Measurements from ENCODE around the gene DAPK3.
"Not testable (repeated sequence)": the region's sequence is repeated elsewhere in the genome, so short reads cannot be mapped to it uniquely, and the experiment has no call there.

The DAPK3 gene

DNA sequence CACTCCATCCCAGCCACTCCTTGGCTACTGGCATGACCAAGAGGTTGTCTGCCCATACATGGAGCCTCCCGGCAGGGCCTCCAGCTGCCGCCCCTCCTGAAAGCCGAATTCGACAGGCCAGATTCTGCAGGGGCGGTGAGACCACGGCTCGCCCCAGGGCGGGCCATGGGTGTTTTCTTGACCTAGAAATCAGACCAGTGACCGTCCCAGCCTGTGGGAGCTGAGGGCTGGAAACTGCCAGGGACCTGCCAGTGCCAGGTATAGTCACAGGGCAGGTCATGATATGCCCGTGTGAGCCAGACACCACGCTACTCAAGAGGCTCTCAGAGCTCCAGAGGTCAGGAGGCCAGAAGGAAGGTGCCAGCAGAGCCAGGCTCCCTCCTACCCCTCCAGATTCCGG is 16.8 kb downstream of the DAPK3 start:
- no peak for DNase-seq (ENCODE audit: low spot score)

DNA sequence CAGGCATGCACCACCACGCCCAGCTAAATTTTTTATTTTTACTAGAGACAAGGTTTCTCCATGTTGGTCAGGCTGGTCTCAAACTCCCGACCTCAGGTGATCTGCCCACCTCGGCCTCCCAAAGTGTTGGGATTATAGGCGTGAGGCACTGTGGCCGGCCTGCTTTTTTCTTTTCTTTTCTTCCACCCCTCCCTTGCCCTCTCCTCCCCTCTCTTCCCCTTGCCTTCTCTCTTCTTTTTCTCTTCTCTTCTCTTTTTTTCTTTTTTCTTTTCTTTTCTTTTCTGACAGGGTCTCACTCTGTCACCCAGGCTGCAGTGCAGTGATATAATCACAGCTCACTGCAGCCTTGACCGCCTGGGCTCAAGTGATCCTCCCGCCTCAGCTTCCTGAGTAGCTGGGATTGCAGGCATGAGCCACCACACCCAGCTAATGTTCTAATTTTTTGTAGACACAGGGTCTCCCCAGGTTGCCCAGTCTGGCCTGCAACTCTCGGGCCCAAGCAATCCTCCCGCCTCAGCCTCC is 18.1 kb downstream of the DAPK3 start:
- DNase-seq (ENCODE audit: low spot score), result not testable (repeated sequence)

DNA sequence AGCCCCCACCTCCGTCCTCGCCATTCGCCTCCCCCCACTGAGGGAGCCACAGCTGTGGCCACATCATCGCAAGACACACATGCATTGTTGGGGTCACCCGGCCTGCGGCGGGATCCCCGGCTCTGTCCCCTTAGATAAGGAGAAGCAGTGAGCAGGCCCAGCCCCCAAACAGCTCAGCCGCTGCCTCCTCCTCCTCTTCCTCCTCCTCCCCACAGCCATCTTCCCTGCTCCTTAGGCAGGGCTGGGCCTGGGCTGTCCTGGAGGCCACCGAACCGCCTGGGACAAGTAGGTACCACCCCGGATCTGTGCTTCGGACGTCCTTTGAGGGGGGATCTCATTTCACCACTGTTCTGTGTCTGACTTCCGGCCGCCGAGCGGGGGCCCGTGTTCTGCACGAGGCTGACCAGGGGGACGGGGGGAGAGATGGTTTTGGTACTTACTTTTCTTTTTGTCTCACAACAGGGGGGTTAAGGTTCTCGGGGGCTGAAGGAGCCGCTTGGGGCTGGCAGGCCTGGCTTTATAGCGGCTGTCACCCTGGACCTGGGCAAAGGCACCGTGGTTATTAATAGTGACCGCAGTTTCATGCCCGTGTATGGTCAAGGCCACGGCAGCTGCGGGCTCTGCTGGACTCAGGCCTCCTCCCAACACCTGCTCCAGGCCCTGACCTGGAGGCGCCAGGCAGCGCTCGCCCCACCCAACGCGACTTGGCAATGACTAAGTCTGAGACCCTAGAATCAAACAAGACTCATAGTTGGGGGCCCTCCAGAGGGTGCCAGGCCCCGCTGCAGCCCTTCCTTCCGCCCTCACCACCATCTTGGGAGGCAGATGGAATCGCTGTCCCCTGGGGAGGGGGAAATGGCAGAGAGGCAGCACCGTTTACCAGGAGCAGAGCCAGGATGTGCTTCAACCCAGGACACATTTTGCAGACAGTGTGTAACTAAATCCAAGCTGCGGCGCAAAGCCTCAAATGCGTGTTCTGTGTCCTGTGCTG is 19.7 kb downstream of the DAPK3 start:
- DNase-seq (ENCODE audit: low spot score), result no peak

- DNase-seq (ENCODE audit: low spot score), result no peak
These were observed 20.7 kb downstream of the DAPK3 start for GRCh38 chr19:3949997-3950859.

DNA sequence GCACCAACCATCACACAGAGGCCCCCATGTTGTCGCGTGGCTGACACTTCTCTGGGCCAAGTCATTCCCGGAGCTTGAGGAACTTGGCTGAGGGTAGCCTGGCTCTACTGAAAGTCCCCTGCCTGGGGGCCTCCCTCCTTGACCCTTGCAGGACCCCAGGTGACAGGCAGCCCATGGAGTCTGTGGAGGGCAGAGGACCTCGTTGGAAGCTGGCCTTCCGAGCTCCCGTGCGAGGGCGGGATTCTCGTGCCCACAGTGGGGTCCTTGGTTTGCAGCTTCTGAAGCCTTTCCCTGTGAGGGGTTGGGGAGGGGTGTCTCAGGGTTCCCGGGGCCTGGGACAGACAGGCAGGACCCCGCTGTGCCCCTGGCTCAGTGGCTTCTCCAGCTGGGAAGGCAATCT is 21.6 kb downstream of the DAPK3 start:
- no peak for DNase-seq (ENCODE audit: low spot score)

GRCh38 chr19:3947316-3947933 is 23.5 kb downstream of the DAPK3 start:
- DNase-seq (ENCODE audit: low spot score), result not testable (repeated sequence)

GRCh38 chr19:3945838-3946237 is 25.1 kb downstream of the DAPK3 start:
- DNase-seq (ENCODE audit: low spot score), result no peak

GRCh38 chr19:3944018-3944721 is 26.7 kb downstream of the DAPK3 start:
- DNase-seq (ENCODE audit: low spot score), result no peak

GRCh38 chr19:3942790-3943409 is 28.0 kb downstream of the DAPK3 start:
- DNase-seq (ENCODE audit: low spot score), result no peak

GRCh38 chr19:3938300-3938950 is 32.5 kb downstream of the DAPK3 start:
- DNase-seq (ENCODE audit: low spot score), result not testable (repeated sequence)

GRCh38 chr19:3936506-3937442 is 34.1 kb downstream of the DAPK3 start:
- no peak for DNase-seq (ENCODE audit: low spot score)

DNA sequence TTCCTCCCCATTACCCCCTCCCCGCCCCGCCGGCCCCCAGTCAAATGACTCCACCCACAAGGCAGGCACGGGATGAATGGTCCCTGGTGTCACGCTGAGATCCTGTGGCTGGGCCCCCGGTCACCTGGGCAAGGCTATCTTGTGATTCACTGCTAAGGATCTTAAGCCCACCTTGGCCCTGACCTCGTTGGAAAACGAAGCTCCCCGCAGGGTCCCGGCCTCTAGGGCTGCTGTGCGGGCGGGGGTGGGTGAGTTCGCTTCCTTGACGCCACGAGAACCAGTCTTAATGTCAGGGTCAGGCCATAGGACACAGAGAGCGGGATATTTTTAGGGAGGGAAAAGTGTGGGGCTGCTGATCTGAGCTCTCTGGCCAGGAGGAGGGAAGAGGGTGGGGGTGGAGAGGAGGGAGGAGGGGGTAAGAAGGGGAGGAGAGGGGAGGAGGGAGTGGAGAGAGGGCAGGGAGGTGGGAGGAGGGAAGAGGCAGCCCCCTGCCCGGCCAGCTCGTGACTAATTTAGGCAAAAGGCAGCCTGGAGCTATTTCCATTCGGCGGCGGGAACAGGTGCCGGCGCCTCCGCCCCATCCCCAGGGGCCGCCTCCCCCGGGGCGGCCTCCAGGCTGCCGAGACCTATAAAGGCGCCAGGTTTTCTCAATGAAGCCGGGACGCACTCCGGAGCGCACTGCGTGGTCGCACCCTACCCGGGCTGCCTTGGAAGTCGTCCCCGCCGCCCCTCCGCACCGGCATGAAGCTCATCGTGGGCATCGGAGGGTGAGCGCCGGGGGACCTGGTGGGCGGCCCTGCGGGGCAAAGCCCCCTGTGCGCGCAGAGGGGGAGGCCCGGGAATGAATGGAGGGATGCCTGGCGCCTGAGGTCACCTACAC is 37.7 kb downstream of the DAPK3 start, which contains the start of gene NMRK2:
TSS of gene NMRK2 (plus strand) at position 139 of the 880 bp plus-strand sequence. CDS start at position 742, 603 bp downstream.
- no peak for DNase-seq (ENCODE audit: low spot score)

DNA sequence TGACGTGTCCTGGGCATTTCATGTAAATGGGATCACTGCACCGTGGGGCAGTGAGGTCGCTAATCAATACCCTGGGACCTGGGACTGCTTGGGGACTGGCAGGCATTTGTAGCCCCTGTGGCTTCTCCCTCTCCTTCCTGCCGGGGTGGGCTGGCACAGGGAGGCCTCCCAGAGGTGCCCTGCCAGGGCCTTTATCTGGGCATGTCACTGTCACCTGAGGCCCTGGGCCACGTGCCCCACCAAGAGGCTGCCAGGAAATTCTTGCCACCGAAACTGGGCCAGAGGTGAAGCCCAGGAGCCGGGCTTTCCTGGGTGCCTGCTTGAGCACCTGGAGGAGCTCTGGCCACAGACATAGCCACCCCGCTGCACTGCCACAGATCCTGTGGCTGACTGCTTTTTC is 39.9 kb downstream of the DAPK3 start:
- no peak for DNase-seq (ENCODE audit: low spot score)

DNA sequence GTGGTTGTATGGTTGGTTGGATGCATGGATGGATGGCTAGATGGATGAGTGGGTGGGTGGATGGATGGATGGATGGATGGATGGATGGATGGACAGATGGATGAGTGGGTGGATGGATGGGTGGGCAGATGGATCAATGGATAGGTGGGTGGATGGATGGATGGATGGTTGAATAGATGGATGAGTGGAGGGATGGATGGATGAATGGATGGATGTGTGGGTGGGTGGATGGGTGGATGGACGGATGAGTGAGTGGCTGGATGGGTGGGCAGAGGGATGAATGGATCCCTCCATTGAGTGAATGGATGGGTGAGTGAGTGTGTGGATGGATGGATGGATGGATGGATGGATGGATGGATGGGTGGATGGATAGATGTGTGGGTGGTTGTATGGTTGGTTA is 47.0 kb downstream of the DAPK3 start:
- DNase-seq (ENCODE audit: low spot score), result no peak

DNA sequence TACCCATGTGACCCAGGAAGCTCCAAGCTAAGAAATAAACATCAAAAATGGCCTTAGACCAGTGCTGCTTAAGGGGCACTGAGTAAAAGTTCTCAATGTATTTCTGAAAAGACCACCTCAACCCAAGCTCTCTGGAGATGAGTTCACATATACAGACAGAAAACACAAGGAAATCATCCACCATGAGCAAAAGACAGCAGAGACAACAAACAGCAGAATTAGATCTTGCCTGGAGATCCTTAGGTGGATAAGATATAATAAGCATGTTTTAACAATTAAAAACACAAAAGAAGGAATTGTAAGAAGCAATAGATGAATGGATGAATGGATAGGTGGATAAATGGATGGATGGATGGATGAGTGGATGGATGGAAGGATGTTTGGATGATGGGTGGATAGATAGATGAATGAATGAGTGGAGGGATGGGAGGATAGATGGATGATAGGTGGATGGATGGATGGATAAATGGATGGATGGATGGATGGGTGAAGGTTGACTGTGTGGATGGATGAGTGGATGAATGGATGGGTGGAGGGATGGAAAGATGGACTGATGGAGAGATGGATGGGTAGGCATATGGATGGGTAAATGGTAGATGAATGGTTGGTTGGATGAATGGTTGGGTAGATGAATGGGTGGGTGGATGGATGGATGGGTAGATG is 47.7 kb downstream of the DAPK3 start:
- no peak for DNase-seq (ENCODE audit: low spot score)

- no peak for DNase-seq (ENCODE audit: low spot score)
These were observed 51.1 kb downstream of the DAPK3 start for GRCh38 chr19:3919793-3920192.

DNA sequence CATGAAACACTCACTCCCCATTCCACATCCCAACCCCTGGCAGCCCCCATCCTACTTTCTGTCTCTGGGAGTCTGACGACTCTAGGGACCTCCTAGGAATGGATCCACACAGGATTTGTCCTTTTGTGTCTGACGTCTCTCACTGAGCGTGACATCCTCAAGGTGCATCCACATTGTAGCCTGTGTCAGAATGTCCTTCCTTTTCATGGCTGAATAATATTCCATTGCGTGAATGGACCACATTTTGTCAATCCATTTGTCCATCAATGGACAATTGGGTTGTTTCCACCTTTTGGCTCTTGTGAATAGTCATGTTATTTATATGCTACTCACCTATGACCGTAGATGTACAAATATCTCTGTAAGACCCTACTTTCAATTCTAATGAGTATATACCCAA is 54.9 kb downstream of the DAPK3 start:
- no peak for DNase-seq (ENCODE audit: low spot score)

- DNase-seq (ENCODE audit: low spot score), result no peak
These were observed 56.7 kb downstream of the DAPK3 start for GRCh38 chr19:3914199-3914598.
